ENCODE measurements around the gene CNTLN.
"Not testable (repeated sequence)": the region's sequence is repeated elsewhere in the genome, so short reads cannot be mapped to it uniquely, and the experiment has no call there.

Gene CNTLN

DNA sequence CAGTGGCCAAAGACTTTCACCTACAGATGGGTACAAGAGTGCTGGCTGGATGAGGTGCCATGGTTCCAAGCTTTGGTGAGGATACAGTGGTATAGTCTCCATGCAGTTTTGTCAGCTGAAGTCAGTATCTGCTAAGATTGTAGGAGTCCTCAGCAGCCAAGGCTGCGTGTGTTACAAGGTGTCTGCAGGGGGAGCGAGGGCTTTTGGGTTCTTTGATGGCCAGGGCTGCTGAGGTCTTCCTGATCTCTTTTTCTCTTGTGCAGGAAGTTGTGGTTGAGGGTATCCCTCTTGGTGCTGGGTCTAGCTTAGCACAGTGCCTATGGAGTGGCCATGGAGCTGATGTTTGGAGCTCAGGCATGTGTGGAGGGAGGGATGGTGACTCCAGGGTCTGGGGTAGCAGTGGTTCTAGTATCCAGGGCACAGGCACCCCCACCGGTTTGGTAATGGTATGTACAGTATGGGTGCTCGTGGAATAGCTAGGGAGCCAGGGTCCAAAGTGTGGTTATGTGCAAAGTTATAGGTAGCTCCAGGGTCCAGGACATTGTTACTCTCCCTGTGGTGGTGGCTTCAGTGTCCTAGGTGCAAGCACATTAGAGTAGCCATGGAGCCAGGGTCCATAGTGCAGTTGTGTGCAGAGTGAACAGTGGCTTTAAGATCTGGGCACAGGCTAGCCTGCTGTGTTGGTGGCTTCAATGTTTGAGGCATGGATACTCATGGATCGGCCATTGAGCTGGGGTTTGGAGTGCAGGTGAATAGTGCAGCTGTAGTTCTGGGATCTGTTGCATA lies 36.7 kb downstream of the CNTLN start:
- DNase-seq (ENCODE audit: low read depth in 2 of 2): no peak

GRCh38 chr9:17177496-17177895 lies 42.7 kb downstream of the CNTLN start:
- not testable (repeated sequence) for DNase-seq (ENCODE audit: low read depth in 2 of 2)

GRCh38 chr9:17185481-17186029 lies 50.7 kb downstream of the CNTLN start:
- no peak for DNase-seq (ENCODE audit: low read depth in 2 of 2)

DNA sequence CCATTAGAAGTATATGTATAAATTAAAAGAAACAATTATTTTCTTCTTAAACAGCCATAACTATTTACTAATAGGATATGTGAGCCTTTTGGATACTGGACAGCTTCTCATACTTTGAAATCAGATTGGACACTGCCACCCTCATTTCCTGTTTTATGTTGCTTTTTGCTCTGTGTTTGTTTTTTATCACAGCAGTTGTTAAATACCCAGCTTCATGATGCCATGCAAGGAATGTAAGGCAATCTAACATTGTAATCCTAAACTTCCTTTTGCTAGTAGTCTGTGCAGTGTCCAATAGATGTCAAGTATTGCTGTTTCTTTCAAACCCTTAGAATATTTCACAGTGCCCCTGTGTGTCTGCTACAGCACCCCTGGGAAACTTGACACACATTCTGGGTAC lies 56.2 kb downstream of the CNTLN start:
- DNase-seq (ENCODE audit: low read depth in 2 of 2): no peak

- no peak for DNase-seq (ENCODE audit: low read depth in 2 of 2)
Observed at GRCh38 chr9:17204611-17205152, 69.8 kb downstream of the CNTLN start.

DNA sequence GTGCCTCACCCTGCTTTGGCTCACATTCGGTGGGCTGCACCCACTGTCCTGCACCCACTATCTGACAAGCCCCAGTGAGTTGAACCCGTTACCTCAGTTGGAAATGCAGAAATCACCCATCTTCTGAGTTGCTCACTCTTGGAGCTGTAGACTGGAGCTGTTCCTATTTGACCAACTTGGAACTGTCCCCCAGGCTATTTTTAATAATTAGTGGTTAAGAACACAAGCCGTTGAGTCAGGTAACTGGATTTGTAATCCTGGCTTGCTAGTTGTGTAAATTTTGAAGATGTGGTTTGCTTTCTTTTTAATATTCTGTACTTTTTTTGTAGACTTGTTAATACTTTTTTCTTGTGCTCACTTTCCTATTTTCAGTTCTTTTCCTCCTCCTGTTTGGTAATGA lies 81.2 kb downstream of the CNTLN start:
- no peak for DNase-seq (ENCODE audit: low read depth in 2 of 2)

- DNase-seq (ENCODE audit: low read depth in 2 of 2): no peak
Observed at GRCh38 chr9:17216646-17217045, 81.8 kb downstream of the CNTLN start.

- no peak for DNase-seq (ENCODE audit: low read depth in 2 of 2)
Observed at GRCh38 chr9:17217272-17217671, 82.4 kb downstream of the CNTLN start.

GRCh38 chr9:17219261-17219660 lies 84.4 kb downstream of the CNTLN start:
- DNase-seq (ENCODE audit: low read depth in 2 of 2): no peak

GRCh38 chr9:17222932-17223331 lies 88.1 kb downstream of the CNTLN start:
- no peak for DNase-seq (ENCODE audit: low read depth in 2 of 2)

DNA sequence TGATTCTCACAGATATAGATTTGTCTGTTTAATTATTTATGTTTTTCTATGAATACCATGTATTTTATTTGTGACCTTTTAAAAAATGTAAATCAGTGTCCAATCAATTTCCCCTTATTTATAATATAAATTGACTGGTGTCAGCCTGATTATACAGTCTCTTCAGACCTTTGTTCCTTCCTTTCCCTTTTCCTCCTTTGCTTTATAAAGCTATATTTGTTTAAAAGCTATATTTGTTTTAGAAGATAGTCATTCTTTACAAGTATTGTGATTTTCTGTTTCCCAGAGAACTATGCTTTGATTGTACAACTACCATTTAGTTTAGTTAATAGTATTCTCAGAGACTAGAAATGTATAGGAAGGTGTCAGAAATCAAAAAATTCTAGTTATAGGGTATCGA lies 90.6 kb downstream of the CNTLN start:
- DNase-seq (ENCODE audit: low read depth in 2 of 2): no peak

GRCh38 chr9:17229945-17230560 lies 95.2 kb downstream of the CNTLN start:
- DNase-seq (ENCODE audit: low read depth in 2 of 2): no peak

GRCh38 chr9:17230646-17231045 lies 95.8 kb downstream of the CNTLN start:
- no peak for DNase-seq (ENCODE audit: low read depth in 2 of 2)

DNA sequence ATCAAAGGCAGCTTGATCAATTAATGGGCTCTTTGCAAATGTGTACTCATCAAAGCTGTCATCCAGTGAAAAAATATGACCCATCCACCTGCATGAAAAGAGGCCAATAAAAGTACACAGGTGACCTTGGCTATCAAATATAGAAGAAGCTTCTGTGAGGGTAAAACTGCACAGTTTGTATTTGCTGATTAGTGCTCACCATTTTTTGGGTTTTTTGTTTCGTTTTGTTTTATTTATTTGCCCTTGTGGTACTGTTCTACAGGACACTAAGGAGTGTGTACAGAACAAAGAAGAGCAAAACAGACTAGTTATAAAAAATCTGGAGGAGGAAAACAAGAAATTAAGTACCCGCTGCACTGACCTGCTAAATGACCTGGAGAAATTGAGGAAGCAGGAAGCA lies 101.3 kb downstream of the CNTLN start:
- DNase-seq (ENCODE audit: low read depth in 2 of 2): no peak

- no peak for DNase-seq (ENCODE audit: low read depth in 2 of 2)
Observed at GRCh38 chr9:17246770-17247169, 111.9 kb downstream of the CNTLN start.

- no peak for DNase-seq (ENCODE audit: low read depth in 2 of 2)
Observed at GRCh38 chr9:17251100-17251499, 116.3 kb downstream of the CNTLN start.

- not testable (repeated sequence) for DNase-seq (ENCODE audit: low read depth in 2 of 2)
Observed at GRCh38 chr9:17268531-17269188, 133.8 kb downstream of the CNTLN start.

DNA sequence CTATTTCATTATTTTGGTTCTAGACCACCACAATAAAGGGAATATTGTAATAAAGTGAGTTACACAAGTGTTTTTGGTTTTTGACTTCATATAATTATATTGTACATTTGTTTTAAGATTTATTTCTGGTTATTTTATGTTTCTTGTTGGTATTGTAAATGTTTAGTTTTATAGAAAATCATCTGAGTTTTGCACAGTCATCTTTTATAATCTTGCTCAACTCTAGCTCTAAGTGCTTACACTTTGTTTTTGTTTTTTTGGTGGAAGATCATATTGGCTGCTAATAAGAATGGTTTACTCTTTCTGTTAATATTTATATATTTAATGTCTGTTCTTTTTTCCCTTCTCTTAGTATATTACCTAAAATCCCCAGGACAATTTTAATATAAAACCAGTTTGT lies 135.0 kb downstream of the CNTLN start:
- DNase-seq (ENCODE audit: low read depth in 2 of 2): no peak

- DNase-seq (ENCODE audit: low read depth in 2 of 2): no peak
Observed at GRCh38 chr9:17272536-17272935, 137.7 kb downstream of the CNTLN start.

DNA sequence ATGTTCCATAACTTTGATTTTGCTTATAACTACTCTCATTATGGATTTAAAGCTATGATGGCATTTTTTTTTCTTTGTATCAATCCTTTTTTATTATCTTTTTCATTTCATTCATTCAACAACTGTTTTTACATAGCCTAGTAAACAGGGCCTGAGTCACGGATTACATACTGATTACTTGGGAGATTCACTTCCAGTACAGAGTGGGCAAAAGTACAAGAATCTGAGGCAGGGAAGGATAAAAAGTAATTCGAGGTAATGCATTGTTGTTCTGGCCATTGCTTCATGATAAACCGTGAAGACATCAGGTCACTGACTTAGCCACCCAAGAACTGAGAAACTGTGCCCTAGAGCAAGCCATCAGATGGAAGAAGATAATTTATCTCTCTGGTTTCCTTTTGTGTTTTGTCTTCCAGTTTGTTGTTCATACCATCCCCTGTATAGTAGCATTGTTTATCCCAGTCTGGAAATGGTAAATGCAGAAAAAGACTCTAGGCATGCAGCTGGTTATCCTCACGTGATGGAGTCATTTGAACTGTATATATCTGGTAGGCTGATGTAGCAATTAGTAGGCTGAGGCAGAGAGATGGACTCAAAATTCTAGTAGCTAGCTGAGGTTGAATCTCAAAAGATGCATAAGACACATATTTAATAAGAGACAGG lies 145.6 kb downstream of the CNTLN start:
- no peak for DNase-seq (ENCODE audit: low read depth in 2 of 2)

GRCh38 chr9:17290673-17291072 lies 155.8 kb downstream of the CNTLN start:
- not testable (repeated sequence) for DNase-seq (ENCODE audit: low read depth in 2 of 2)

GRCh38 chr9:17291766-17292165 lies 156.9 kb downstream of the CNTLN start:
- DNase-seq (ENCODE audit: low read depth in 2 of 2): no peak
